Jurkat, Clone E6-1 (cell line): Measurements from ENCODE around the gene SLC27A4.

Experiments
- DNase-seq: peaks from one replicate; pipeline ENCODE4 v3.0.0-alpha.2; 2011; ENCODE audit warnings: low read depth, low spot score
- H3K4me3 ChIP-seq: 2 replicates; pipeline ENCODE4 v1.5.1; 2011; ENCODE audit warnings: mild to moderate bottlenecking, low read length, control low read depth, moderate library complexity

Gene SLC27A4

DNA sequence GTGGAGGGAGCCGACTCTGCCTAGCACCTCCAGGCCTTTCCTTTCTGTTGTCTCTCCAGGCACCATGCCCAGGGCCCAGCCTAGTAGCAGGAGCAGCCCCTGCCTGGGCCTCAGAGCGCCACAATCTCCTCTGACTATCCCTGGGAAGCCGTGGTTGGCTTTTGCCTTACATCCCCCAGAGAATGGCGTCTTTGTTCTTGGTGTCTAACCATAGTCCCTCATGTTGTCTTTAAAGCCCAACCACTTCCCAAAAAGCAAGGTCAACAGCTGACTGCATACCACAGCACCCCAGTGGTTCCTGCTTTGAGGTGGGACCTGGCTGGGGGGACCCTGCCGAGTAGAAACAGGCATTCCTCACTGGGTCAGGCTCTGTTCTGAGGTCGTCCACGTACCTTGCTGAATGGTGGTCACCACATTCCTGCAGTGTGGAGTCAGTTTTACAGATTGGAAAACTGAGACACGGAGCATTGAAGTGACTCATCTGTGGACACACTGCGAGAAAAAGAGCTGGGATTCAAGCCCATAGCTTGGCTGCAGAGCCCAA lies 66.6 kb downstream of the SLC27A4 start:
- DNase-seq = no peak
- no peak overlapping the region for H3K4me3 ChIP-seq

GRCh38 chr9:128408963-128409431 lies 68.7 kb downstream of the SLC27A4 start:
- DNase-seq = no peak
- H3K4me3 ChIP-seq = no peak overlapping the region

- H3K4me3 ChIP-seq = no peak overlapping the region
- no peak for DNase-seq
Observed at GRCh38 chr9:128409450-128409849, 69.1 kb downstream of the SLC27A4 start.

DNA sequence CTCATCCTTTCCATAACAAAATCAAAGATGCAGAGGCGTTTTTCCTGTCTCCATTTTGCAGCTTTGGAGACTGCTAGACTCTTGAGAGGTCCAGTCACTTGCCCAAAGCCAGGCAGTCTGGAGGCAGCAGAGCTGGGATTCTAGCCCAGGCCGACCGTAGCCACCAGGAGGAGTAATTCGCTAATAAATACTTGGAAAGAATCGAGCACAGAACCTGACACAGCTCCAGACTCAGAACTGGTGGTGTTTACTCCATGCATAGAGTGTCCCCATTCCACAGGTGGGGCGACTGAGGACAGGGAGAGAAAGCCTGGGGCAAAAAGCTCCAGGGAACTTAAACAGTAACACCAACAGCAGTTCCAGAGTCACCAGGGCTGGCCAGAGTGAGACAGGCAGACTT lies 69.7 kb downstream of the SLC27A4 start:
- no peak for DNase-seq
- H3K4me3 ChIP-seq = no peak overlapping the region
